HG03175 (cell line): ENCODE data around the gene KCNMB2.
"Not testable (repeated sequence)": the region's sequence is repeated elsewhere in the genome, so short reads cannot be mapped to it uniquely, and the experiment has no call there.

Experiments
- ATAC-seq: cut with Tn5 transposase; IDR thresholded peaks from one replicate; pipeline ENCODE4 v1.9.1; 2021; ENCODE audit warnings: mild to moderate bottlenecking, moderate library complexity; ENCODE audit not compliant: unreplicated experiment

Gene KCNMB2

GRCh38 chr3:178849199-178849910 is 313.1 kb downstream of the KCNMB2 start:
- ATAC-seq, result no peak

DNA sequence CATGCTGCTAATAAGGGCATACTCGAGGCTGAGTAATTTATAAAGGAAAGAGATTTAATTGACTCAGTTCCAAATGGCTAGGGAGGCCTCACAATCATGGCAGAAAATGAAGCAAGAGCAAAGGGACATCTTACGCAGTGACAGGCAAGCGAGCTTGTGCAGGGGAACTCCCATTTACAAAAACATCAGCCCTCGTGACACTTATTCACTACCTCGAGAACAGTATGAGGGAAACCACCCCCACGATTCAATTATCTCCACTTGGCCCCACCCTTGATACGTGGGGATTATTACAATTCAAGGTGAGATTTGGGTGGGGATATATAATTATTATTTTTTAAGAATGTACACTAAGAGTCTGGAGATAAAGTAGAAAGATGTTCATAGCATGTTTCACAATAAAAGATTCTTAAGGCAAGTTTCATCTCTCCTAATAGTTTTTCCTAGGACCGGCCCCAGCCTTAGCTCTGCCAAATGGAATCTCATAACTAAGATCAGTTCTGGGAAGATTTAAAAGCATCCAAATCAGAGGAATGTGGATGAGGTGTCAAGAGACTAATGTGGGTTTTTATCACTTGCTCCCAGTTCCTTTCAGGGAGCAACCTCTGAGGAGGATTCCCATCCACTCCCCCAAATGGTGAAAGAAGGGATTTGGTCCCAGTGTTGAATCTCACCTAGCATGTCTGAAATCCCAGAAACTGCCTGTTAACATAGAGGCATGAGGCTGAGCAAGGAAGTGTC is 314.4 kb downstream of the KCNMB2 start:
- no peak for ATAC-seq

- ATAC-seq, result no peak
Measured at GRCh38 chr3:178851564-178851963, 315.3 kb downstream of the KCNMB2 start.

- no peak for ATAC-seq
Measured at GRCh38 chr3:178856804-178857203, 320.6 kb downstream of the KCNMB2 start.

GRCh38 chr3:178859386-178859785 is 323.1 kb downstream of the KCNMB2 start:
- no peak for ATAC-seq

DNA sequence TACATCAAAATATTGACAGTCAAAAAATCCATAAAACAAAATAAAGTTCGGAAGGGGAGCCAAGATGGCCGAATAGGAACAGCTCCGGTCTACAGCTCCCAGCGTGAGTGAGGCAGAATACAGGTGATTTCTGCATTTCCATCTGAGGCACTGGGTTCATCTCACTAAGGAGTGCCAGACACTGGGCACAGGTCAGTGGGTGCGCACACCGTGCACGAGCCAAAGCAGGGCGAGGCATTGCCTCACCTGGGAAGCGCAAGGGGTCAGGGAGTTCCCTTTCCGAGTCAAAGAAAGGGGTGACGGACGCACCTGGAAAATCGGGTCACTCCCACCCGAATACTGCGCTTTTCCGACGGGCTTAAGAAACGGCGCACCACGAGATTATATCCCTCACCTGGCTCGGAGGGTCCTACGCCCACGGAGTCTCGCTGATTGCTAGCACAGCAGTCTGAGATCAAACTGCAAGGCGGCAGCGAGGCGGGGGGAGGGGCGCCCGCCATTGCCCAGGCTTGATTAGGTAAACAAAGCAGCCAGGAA is 323.7 kb downstream of the KCNMB2 start:
- not testable (repeated sequence) for ATAC-seq

GRCh38 chr3:178868681-178869080 is 332.4 kb downstream of the KCNMB2 start:
- no peak for ATAC-seq

DNA sequence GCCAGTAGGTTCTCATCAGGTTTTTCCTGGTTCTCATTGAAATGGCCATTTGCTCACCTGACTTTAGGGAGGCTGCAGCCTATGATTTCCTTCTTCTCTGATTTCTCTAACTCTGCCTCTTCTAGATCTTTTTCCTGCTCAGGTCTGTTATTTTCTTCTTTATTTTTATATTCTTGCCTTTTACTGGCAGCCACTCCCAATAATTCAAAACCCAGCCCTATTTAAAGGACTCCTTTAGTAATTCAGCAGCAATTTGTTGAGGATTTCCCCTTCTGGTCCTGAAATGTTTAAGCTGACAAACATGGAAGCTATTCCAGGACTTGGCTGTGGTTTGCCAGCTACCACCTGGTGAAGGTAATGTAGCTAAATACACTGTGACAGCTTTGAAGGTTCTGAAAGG is 333.8 kb downstream of the KCNMB2 start:
- ATAC-seq, result no peak

DNA sequence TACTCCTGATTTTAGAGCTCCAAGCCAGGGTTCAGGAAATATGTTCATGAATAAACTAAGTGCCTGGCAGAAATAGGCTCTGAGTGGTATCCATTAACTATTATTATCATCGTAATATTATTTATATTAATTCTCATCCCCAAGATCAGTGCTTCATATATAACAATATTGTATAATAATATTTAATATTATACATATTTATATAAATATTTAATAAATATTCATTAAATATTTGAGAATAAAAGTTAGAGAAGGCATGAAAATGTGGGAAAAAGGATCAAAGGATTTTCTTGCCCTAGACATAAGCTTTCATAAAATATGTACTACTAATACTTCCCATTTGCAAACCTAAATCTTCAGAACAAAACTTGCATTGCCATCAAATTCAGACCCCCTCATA is 338.9 kb downstream of the KCNMB2 start:
- ATAC-seq, result no peak

DNA sequence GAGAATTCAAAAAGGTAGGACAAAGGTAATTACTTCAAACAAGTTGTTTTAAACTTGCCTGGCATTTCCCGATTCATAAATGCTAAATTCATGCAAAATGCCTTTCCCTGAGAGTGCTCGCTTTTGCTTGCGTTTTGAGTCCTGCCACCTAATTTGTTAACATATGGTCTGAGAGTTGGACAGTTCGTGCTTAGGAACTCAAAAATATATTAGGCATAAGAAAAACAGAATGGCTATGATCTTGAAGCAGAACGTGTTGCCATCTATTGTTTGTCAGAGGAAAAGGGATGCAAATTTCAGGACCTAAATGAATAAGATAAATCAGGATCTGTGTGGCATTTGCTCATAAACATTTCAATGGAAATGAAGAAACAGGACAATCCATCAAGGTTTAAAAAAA is 339.6 kb downstream of the KCNMB2 start:
- no peak for ATAC-seq

- no peak for ATAC-seq
Measured at GRCh38 chr3:178880274-178880673, 344.0 kb downstream of the KCNMB2 start.
